Eye (tissue), 1 donor: ENCODE results near the gene APRT.

ENCODE experiments used
- DNase-seq: peaks from one replicate; pipeline ENCODE4 v3.0.0-alpha.2; 2015

The APRT gene

GRCh38 chr16:88771294-88771772 lies 40.4 kb downstream of the APRT start:
- DNase-seq, result no peak

DNA sequence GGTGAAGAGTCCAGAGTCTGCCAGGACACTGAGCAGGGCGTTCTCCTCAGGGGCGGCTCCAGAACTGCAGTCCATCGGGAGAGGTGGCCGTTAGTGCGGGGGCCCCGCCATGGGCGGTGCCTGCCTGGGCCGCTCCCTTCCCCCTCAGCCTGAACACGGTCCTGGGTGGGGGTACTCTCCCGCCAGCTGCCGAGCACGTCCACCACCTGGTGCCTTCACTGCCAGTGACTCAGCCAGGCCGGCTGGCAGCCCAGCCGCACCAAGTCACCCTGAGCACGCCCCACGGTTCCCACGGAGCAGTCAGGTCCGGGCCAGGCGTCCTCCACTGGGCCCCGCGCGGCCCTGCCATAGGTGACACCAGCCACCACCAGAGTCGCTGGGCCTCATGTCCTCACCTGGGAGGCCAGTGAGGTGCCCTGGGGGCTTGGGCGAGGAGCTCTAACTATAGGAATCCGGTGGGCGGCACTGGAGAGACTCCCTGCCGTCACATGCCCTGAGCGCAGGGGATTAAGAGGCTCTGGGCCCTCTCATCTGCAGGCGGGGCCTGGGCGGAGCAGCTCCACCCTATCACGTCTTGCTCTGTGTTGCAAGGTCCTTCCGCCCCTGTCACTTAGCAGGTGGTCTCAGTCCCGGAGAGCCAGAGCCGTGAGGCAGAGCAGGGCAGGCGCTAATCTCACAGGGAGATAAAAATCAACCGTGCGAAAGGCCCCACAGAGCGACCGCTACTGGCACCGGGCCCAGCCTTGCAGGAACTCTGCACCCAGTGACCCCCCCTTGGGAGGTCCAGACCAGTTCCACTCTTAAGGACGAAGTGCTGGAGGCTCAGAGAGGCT lies 41.1 kb downstream of the APRT start:
- DNase-seq, result peak; percentile 85

- peak; percentile 75 for DNase-seq
These were observed 41.9 kb downstream of the APRT start for GRCh38 chr16:88769617-88770460.

GRCh38 chr16:88768071-88768783 lies 43.5 kb downstream of the APRT start:
- peak; percentile 68 for DNase-seq

DNA sequence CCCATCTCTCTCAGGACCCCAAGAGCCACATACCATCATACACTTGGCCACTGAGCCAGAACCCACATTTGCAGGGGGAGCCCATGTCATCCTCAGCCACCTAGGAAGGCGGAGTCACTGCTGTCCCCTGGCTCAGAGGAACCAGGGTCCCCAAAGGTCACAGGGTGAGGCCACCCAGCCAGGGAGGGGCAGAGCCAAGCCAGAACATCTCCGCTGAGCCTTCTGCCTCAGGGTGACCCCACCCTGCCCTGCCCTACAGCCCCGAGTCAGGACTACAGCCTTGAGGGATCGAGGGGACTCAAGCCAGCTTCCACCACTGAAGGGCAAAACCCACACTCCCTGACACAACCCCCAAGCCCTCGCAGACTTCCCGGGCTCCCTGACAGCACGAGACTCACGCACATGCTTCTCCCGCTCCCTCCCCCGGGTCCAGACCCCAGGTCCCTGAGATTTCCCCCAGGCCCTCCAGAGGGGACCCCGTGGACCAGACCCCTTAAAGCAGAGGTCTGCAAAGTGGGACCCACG lies 44.1 kb downstream of the APRT start:
- DNase-seq, result no peak

DNA sequence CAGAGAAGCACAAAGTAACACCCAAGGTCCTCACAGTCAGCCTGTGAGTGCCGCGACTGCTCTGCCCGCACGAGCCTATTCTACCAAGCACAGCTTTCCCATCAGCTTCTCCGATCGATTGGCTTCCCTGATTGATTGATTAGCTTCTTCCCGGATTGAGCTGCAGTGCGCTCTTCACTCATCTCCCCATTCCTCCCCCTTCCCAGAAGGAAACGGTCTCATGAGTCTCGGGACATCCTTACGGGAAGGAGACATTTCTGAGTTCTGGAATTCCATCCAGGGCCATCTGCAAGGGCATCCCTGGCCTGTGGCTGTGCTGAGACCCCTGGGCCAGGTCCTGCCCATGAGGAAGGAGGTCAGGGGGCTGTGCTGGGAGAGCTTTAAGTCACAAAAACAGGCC lies 44.8 kb downstream of the APRT start:
- DNase-seq, result no peak

DNA sequence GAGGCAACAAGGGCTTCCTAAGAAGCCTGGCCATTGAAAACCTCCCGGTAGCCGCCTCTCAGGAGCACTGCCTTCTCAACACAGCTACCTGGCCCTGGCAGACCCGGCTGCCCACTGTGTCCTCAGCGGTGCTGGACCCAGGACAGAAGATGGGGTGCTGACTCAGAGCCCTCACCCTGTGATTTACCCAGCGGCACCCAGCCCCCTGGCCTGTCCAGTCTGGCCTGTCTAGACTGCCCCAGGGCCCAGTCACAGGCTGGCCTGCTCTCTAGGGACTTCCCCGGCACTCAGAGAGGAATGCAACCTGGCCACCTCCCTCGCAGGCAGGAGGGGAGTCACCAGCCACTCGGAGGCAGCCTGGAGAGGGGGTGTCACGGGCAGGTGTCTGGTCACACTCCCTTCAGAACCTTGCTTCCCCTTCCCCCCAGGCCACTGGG lies 46.8 kb downstream of the APRT start:
- no peak for DNase-seq

DNA sequence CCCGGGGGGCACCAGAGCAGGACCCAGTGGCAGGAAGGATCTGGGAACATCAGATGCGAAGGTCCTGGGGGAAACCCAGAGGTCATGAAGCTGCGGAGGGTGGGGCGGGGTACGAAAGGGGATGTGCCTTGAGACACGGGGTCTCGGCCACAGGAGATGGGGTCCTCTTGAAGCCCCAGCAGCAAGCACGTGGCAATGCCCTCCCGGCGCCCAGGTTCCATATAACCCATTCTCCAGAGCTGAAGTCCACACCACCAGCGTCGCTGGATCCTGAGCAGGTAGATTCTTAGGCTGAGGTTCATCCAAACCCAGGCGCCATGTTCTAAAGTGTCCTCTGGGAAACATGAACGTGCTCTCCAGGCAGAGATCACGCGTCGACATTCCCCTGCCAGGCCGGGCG lies 47.6 kb downstream of the APRT start:
- DNase-seq, result no peak

DNA sequence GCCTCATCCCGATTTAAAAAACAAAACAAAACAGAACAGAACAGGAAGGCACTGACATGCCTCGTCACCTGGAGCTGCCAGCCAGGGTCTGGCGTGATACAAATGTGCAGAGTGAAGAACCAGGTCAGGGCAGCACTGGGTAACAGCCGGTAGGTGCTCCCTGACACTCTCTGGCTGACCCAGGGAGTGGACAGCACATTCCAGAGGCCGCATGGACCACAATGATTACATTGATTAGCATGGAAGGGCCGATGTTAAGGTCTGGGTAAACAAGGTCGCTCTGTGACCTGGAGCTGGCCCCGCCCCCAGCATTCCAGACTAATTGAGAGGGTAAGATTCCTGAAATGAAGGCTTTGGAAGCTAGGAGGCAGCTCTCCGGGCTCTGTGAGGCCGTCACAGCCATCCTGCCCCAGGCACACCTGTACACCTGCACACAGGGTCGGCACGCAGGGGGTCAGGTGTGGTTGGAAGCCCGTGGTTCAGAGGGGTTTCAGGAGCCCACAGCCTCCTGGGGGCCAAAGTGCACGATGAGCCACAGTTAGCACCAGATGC lies 48.1 kb downstream of the APRT start:
- DNase-seq, result peak; percentile 79

DNA sequence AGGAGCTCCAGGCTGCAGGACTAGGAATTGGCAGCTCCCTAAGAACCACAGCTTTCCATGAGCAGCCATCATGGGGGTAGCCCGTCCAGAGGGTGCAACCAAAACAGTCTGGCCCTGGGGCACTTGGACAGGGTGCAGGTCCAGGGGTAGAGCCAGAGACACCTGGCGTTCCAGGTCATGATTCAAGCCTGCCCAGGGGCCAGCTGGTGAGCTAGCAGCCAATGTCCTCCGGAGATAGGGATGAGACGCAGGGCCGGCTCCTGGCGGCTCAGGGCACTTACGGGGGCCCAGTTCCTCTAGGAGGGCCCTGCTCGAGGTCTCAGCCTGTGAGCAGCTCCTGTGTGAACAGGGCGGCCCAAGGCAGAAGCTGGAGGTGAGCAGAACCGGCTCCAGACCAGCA lies 48.8 kb downstream of the APRT start:
- no peak for DNase-seq

- no peak for DNase-seq
These were observed 49.4 kb downstream of the APRT start for GRCh38 chr16:88762258-88762870.

GRCh38 chr16:88761830-88762229 lies 49.9 kb downstream of the APRT start:
- DNase-seq, result no peak

DNA sequence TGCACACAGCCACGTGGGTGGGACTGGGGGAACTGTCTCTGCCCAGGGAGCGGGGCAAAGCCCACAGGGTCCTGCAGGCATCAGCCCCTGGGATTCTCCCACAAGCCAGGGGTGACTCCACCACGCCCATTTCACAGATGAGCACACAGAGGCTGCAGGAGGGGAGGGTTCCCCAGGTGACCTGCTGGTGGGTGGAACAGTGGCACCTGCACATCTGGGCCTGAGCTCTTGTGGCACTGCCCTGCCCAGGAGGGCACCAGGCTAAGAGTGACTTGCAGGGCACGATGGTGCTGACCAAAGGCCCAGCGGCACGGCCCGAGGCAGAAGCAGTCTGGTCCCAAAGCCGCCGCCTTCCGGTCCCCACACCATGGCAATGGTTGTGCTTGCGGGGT lies 50.6 kb downstream of the APRT start:
- DNase-seq, result no peak

GRCh38 chr16:88760424-88761142 lies 51.1 kb downstream of the APRT start:
- no peak for DNase-seq

GRCh38 chr16:88759976-88760350 lies 51.8 kb downstream of the APRT start:
- no peak for DNase-seq
